Anterior cingulate cortex (tissue), 58 donors: ENCODE measurements around the gene KCTD1.
A peak's percentile ranks its signal among the peaks of the same experiment; 100 is the strongest.

Source experiments
- DNase-seq, 58 donors: peaks; one replicate each; lab custom pipeline; 2025; lab: John Stamatoyannopoulos, UW

Gene KCTD1

GRCh38 chr18:26526128-26526965 is 22.0 kb downstream of the KCTD1 start:
- no peak for DNase-seq

DNA sequence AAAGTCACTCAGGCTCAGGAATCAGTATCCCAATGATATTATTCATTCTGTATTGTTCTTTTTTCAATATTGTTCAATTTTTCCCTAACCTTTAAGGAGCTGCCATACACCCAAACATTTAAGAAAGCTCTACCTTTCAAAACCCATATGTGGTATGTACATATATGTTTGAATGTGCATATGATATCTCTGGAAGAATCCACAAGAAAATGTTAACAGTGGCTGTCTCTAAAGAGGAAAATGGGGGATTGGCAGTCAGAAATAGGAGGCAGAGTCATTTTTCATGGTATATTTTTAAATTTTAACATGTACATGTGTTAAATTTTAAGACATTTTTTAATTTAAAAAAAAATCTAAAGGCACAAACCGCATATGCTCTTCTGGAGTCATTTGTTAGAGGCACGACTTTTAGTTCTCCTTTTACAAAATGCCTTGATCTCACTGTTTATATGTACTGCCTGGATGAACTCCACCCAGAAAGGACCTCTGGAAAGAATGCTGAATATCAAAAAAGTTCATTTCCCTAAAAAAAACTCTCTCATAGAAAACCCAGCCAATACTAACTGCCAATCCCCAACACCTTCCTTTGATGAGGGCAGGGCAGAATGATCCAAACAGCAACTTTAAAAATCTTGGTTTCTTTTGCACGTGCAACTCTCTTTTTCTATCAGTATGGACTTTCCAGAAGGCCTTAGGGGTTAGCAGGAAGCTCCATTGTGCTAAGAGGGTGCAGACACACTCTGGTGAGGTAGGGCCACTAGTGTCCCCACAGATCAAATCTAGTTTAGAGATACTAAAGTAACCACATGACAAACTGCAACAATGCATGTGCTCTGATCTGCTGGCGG is 23.6 kb downstream of the KCTD1 start:
- no peak for DNase-seq

DNA sequence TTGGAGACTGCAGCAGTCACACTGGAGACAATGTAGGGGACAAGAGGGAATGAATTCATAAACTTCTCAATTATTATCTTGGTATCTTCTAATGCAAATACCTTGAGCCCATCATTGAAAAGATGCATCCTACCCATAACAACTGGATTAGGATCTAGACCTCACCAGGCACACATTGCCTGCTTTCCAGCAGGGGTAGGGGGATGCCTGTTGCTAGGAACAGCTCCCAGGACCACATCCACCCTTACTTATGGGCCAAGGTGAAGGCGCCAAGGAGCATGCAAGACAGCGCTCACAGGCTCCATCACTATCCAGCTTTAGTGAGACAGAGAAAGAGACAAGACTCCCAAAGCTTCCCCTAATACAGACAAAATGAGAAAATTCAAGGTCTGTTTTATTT is 24.4 kb downstream of the KCTD1 start:
- DNase-seq = no peak

GRCh38 chr18:26521617-26522016 is 26.7 kb downstream of the KCTD1 start:
- DNase-seq = no peak

DNA sequence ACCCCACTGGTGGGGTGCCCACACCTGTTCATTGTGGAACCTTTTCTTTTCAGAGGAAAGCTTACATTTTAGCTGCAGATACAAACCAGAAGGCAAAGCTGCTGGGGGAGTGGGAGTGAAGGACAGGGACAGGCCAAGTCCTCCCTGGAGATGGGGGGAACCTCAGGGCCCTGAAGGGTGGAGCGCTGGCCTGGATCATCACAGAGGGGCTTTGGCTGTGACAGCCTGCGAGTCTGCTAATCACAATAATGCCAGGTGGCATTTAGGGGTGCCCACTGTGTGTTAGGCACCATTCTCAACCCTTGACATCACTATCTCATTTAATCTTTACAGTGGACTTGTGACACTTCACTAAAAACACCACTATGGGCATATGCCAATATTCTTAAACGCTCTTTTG is 27.4 kb downstream of the KCTD1 start:
- no peak for DNase-seq

GRCh38 chr18:26519114-26519513 is 29.2 kb downstream of the KCTD1 start:
- DNase-seq = no peak

DNA sequence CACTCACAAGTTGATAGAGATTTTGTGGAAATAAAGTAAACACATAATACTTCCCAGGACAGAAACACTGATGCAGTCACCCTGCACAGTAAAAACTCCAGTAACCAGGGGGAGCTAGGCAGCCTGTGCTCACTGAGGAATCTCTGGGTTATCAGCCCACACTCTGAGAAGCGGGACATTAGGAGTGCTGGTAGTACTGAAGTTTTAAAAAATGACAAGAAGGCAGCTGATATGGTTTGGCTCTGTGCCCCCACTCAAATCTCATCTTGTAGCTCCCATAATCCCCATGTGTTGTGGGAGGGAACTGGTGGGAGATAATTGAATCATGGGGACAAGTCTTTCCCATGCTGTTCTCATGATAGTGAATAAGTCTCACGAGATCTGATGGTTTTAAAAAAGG is 31.4 kb downstream of the KCTD1 start:
- no peak for DNase-seq

DNA sequence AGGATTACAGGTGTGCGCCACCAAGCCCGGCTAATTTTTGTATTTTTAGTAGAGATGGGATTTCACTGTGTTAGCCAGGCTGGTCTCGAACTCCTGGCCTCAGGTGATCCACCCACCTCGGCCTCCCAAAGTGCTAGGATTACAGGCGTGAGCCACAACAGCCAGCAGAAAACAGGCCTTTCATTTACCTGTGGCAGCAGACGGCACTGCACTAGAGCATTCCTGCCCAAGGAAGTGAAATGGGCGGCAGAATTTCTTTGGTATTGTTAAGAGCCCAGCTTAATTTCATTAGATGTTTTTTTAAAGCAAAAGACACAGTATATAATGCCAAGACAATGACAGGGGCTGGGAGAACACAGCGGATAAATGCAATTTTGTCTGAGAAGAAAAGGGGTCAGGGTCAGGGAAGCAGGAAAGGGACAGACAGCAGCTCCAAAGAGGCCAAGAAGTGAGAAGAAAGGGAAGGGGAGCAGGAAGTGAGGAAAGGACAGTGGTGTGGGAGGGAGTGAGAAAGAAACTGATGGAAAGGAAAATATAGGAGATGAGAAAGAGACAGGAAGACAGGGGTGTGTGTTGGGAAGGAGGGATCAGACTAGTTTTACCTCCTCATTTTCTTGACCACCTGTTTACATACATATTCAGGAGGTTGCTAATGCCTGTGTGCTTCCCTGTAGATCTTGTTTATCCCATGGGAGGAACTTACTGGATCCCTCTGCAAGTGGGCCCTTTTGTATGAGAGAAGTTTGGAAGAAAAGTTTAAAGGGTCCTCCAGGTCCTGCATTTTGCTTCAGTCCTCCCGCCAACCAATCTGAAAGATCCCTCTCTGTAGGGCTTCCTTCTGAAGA is 32.5 kb downstream of the KCTD1 start:
- DNase-seq = no peak

GRCh38 chr18:26511339-26512071 is 36.8 kb downstream of the KCTD1 start:
- DNase-seq = no peak

- no peak for DNase-seq
Observed at GRCh38 chr18:26510337-26510736, 38.0 kb downstream of the KCTD1 start.

- no peak for DNase-seq
Observed at GRCh38 chr18:26506012-26506411, 42.3 kb downstream of the KCTD1 start.

DNA sequence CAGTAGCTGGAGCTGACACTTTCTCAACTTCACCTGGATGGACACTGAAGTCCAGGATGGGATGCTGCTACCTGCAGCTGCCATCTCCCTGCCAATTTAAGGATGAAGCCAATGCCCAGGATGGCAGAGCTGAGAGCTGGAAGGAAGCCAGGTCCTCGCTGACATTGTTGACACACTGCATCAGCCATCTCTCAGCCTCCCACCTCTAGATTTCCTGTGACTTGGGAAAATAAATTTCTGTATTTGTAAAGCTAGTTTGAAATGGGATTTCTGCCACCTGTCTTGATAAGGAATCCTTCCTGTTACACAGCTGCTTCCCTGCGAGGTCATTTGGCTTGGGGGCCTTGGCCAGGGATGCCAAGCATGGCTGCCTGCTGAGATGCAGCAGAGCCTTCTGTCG is 43.5 kb downstream of the KCTD1 start:
- no peak for DNase-seq

DNA sequence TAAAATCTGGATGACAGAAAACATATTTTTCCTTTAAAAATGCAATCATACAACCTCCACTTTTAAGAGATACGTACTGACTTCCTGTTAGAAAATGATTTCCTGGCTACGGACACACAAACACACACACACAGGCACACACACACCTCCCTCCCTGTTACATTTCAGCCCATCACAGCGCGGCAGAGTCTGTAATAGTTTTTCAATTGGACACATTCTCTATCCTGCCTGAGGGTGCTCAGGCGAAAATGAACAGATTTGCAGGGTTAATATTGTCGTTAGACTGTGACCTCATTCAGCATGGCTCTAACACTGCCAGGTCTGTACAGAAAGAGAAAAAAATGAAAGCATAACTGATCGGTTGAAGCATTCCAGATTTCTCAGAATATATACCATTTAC is 45.0 kb downstream of the KCTD1 start:
- no peak for DNase-seq

DNA sequence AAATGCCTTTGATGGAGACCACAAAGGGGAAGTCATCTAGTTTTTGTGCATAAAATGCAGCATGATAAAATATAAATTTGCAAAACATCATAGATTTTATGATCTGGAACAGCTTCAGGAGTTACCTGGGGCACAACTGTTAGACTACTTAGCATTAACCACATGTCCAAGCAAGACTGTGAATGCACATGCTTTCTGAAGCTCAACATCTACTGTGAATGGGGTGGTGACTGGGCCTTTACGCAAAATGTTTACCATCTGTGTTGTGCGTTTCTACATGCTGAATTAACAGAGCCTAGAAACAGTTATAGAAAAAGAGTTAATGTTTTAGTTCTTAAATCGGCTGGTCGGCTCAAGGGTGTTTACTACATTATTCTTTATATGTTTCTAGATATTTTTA is 45.5 kb downstream of the KCTD1 start:
- DNase-seq = no peak

DNA sequence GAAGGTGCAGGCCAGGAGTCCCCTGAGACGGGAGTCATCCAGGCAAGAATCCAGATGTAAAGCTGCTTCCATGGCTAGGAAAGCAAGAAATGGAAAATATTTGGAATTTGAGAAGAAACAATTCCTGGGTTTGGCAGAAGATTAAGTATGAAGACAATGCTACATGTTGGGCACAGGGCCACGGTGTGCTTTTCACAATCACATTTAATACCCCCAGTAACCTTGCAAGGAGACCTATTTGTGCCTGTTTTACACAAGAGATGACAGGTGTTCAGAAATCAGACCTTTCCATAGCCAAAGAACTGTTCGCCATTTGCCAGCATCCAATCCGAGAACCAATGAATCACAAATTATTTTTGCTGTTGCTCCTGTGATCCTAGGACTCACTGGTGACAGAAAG is 50.5 kb downstream of the KCTD1 start:
- no peak for DNase-seq

GRCh38 chr18:26496528-26496927 is 51.8 kb downstream of the KCTD1 start:
- DNase-seq = no peak

GRCh38 chr18:26495287-26495686 is 53.1 kb downstream of the KCTD1 start:
- peak in 10 of 58 donors; percentile 11 to 48 (median 27) for DNase-seq

DNA sequence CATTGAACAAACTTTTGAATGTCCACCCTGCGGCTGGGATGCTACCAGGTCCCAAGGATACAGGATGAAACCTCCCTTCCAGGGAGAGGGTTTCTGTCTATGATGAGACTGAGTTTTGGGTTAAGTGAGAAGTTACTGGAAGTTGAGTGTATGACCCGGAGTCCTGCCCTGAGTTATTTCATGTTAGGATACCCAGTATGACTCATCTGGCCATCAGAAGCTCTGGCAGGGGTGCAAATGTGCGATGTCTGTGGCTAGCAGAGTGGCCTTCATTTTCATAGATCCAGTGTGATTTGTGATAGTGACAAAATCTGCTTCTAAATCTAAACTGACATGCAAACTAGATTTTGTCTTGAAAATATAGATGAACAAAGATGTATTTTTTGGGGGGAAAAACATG is 55.3 kb downstream of the KCTD1 start:
- DNase-seq = no peak

DNA sequence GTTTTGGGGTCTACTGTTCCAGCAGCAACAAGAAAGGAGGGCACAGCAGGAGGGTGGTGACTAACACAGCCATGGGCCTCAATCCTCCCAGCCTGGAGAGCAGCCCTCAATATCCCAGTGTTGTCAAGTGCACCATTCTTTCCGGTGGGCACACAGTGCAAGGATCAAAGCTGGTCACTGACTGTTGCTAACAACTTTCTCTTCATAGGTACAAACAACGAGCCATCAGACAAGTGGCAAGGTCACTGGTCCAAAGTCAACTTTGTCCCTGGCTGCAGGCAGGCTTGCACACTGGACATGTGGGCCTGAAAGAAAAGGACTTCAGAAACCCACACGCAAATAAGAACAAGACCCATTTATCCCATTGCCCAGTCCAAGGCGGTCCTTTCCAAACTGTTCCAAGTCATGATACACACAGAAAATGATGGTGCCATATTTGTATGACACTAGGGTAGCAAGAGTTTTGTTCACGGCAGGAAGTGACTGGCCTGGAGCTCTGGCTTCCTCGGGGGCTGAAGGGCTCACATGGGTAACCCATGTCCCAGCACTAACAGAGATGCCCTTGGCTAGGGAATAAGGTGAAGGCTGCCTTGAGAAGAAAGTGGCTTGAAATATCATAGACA is 57.0 kb downstream of the KCTD1 start:
- no peak for DNase-seq

DNA sequence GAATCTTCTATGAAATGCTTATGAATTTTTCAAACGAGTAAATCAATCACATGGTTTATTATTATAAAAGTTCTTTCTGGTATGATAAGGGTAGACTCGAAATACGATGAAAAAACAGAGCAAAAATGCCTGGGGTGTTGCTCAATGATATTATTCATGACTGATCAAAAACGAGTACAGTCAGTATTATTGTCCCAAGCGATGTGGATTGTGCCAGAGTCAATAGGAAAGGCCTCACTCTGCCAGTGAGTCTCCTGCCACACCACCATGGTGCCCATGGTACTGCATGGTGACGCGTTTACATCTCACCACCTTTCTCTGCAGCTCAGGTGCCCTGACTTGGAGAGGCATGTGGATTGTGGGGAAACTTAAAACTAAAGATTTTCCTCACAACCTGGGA is 58.5 kb downstream of the KCTD1 start:
- DNase-seq = no peak
